GM18951 (cell line): Measurements from ENCODE around the gene TBXAS1.
"Not testable (repeated sequence)": the region's sequence is repeated elsewhere in the genome, so short reads cannot be mapped to it uniquely, and the experiment has no call there.

Experiments
- POLR2A ChIP-seq: IDR thresholded peaks from 4 replicates; pipeline ENCODE4 v1.6.1; 2011; ENCODE audit warnings: mild to moderate bottlenecking; ENCODE audit not compliant: insufficient read length, insufficient read depth; ENCODE audit errors: extremely low read depth
- in situ Hi-C: fragments of 300-500 bp; cut with MboI; formaldehyde crosslinking; loops from one replicate; pipeline ENCODE4 v1.12.0; 2022; ENCODE audit warnings: low sequenced_read_pairs, mixed read lengths, inconsistent platforms; ENCODE audit not compliant: unreplicated experiment

The TBXAS1 gene

DNA sequence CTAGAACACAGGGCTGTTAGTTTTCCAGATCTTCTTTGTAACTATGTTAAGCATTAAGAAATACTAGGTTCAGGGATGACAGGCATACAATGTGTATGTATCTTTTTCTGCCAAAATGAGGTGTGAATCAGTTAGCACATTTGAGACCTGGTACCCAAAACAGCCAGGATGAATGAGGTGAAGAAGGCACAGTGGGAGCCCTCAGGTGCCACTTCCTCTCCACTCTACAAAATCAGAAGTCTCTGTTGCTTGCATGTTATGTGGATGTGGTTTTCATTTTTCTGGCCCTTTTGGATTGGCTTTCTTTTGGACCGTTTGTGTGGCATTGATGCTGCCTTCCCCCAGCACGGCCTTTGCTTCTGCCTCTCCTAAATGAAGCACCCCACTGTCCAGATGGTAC is 15.4 kb upstream of the TBXAS1 start:
- no peak for TF ChIP-seq POLR2A
- in situ Hi-C loops, result no loop called here

DNA sequence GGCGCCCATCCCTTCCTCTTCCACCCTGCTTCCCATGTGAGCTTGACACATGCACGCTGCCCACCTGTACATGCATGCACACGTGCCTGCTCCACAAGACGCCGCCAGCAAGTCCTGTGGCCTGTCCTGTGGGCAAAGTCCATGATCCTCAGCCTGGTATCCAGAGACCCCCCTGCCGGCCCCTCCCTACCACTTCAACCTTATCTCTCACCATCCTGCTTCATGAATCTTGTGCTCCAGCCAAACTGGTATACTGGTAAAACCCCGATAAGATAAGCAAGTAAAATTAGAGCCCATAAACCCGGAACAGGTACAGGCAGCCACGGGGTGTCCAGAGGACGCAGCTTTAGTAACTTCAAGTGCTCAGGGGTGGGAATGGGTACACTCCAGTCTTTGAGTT is 11.8 kb upstream of the TBXAS1 start:
- TF ChIP-seq POLR2A, result no peak
- in situ Hi-C loops, result no loop called here

DNA sequence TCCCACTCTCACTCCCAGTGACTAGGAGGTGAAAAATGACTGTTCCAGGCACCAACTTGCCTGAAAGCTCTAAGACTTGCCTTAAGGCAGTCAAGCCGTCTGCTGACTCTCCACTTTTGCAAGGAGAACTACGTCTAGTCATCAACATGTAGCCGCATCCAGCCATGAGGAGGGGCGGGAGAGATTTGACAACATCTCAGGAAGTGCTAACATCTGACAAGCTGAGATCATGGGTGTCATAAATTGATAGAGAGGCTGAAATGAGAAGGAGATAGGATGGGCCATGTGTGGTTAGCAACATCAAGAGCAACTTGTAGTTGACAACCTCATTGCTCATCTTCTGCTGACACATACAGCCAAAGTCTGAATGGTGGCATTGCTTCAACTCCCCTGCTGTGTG is 9.0 kb upstream of the TBXAS1 start:
- in situ Hi-C loops, result no loop called here
- TF ChIP-seq POLR2A, result no peak

DNA sequence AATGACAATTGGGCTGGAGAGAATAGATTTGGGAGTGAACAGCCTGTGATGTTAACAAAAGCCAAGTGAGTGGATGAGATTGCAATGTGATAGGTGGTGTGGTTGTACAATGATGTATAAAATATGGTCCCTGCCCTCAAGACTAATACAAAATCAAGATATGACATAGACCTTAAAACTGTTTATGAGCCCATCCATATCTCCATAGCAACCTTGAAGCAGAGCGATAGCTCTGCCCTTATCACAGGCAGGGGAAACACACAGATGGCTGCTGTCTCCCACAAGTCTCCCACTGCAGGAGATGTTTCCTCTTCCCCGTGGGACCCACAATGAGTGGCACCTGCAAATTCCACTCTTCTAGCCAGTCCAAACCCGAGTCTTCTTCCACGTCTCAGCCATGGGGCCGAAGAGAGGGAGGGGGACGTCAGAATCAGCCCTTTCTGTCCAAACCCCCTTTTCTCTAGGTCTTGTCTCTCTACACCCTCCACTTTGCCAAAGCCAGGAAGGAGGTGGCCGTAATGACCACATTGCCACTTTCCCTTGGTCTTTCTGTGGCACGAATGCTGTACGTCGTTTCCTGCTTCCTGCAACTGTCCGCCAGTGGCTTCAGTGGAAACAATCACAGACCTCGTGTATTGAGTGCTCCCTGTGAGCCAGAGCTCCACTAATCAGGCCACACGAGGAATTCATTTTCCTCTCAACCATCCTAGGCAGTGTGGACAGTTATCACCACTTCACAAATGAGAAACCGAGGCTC is 7.5 kb upstream of the TBXAS1 start:
- in situ Hi-C loops, result no loop called here
- no peak for TF ChIP-seq POLR2A

DNA sequence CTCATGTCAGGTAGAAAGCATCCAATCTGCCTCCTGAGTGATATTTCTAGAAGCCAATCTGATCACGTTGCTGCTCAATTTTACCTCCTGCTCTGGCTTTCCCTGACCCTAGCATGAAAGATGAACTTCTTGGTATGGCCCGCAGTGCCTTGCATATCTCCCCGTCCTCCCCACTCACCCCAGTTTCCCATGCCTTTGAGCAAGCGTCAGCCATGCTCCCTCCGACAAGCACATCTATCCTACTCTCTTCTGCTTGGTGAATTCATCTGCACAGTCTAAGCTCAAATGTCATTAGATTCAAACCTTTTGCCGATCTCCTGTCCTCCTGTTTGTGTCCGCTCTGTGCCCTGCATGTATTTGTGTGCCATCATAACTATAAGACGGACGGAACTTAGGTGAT is 6.2 kb upstream of the TBXAS1 start:
- in situ Hi-C loops, result no loop called here
- TF ChIP-seq POLR2A, result no peak

DNA sequence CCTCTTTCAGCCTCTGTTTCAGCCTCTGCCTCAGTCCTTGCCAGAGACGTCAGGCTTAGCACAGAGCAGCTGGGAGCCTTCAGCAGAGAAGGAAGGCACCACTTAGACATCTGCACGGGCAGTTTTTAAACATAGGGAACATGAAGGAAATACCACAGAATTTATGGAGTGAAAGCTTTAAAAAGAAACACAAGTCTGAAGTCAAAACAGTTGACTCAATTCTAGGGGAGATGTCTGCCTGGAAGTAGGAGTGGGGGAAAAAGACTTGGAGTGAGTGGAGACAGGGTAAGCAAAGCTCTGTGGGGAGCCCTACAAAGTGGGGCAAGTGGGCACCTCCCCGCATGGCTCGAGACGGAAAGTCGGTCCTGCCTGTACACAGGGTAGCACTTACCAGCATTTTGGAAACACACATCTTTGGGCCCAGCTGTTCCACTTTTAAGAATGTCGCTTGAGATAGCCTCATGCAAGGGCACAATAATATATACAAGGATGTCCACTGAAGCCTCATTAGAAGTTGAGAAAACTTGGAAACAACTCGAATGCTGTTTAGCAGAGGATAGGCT is 5.0 kb upstream of the TBXAS1 start:
- no peak for TF ChIP-seq POLR2A
- in situ Hi-C loops, result no loop called here

DNA sequence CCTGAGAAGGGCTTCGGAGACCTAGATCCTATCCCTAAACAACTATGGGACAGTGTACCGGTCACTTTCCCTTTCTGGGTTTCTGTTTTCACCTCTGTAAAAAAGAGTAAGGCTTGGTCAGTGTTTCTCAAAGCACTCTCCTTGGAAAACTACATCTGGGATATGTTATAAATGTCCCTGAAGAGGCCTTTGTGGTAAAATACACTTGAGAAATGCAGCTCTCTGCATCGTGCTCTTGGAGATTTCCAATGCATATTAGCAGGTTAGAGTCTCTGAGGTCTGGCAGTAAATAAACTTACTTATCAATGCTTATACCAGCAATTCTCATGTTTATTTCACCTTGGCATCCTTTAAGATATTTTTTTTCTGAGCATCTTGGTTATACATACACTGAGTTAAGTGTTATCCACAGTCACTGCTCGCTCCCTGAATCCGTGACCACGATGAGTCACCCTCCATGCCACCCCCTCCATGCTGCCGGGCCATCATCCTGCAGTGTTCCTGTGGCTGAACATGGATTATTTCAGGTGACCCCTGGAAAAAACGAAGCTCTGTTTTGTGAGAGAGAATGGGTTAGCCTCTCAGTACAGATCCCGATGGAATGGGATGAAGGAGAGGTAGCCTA is 3.3 kb upstream of the TBXAS1 start:
- in situ Hi-C loops, result no loop called here
- TF ChIP-seq POLR2A, result no peak

DNA sequence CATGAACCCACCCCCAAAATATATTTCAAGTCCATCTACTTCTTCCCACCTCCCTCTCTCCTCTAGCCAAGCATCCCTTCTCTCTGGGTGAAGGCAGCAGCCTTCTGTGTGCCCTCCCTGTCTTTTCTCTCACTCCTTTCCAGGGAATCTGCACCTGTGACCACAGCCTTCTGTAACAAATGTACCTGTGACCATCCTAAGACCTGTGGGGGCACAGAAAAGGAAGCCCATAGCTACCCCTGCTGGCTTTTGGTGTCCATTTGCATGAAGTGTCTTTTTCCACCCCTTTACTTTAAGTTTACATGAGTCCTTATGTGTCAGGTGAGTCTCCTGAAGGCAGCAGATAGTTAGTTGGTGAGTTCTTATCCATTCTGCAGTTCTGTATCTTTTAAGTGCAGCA is 2.0 kb upstream of the TBXAS1 start:
- in situ Hi-C loops, result no loop called here
- TF ChIP-seq POLR2A, result no peak

DNA sequence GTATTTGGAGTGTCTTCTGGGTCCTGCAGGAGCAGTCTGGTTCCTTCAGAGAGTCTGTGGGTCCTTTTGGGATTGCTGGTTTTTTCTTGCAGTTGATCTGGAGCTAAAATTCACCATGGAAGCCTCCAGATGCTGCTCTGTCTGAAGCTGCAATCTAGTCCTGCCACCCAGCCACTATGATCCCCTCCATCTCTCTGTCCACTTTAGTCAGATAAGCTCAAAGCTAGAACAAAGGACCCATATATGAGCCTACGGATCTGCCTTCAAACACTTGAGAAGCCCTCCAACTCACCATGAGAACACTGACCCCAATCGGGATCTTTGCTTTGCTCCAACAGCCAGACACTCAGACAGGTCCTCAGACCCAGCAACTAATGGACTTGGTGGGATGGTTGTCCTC is 618 bp upstream of the TBXAS1 start:
- TF ChIP-seq POLR2A, result no peak
- in situ Hi-C loops, result no loop called here

DNA sequence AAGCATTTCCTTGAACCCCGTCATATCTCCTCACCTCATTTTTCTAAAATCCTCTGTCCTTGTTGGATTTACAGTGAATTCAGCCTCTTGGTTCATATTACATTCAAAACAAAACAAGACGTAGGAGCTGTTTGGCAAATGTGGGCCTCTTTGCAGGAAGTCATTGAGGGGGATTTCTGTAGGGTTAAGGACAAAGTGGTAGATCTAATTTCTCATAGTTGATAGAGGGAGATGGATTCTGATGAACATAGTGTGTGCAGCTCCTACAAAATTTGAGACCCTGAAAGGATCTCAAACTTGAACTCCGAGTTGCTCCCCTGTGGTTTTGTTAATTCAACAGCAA is 682 bp downstream of the TBXAS1 start:
- in situ Hi-C loops, result no loop called here
- TF ChIP-seq POLR2A, result peak; percentile 19

DNA sequence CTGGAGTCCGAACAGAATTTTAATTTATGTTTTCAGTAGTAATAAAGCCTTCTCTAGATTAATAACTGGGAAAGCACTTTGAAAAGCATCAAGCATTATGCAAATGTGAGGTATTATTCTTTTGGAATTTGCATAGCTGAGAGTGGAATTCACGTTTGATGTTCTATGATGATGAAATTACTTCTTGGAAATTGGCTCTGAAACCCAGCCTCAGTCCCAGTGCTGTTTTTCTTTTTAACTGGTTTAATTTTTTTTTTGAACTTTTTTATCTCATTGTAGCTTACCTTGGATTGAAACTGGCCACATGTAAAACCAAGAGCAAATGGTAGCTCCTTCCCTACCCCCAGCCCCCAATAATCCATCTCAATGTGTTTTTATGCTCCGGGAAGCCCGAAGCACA is 1.2 kb downstream of the TBXAS1 start:
- in situ Hi-C loops, result no loop called here
- TF ChIP-seq POLR2A, result no peak

DNA sequence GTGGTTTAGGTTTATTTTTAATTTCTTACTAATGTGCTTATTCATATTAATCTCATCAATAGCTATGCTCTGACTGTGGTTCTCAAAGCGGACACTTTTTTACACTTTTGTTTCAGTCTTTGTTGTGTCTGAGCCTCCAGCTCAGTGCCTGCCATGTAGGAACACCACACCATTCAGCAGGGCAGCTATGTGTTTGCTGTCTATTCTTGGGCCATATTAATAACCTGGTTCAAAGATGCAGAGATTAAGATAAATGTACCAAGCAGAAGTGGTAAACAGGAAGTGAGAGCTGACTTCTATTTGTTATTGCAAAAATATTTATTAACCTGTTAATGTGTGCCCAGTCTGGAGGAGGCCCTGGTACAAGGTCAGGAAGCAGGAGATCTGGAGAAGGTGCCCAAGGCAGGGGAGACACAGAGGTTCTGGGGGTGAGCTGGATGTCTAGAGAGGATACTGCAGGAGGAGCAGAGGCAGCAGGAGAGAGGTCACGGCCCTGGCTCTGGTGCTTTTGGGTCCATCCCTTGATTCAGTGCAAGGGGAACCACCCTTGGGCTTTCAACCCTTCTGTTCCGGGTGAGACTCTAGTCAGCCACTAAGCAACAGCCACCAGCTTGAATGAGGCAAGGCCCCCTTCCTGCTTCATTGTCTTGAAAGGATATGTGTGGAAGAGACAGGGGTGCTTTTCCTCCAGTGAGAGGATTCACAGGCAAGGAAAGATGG is 1.9 kb downstream of the TBXAS1 start:
- TF ChIP-seq POLR2A, result peak; percentile 29
- in situ Hi-C loops, result no loop called here

DNA sequence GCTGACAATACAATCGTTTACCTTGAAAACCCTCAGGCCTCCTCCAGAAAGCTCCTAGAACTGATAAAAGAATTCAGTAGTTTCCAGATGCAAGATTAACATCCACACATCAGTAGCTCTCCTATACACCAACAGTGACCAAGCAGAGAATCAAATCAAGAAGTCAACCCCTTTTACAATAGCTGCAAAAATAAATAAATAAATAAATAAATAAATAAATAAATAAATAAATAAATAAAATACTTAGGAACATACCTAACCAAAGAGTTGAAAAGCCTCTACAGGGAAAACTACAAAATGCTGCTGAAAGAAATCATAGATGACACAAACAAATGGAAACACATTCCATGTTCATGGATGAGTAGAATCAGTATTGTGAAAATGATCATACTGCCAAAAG is 6.8 kb downstream of the TBXAS1 start:
- in situ Hi-C loops, result not testable (repeated sequence)

DNA sequence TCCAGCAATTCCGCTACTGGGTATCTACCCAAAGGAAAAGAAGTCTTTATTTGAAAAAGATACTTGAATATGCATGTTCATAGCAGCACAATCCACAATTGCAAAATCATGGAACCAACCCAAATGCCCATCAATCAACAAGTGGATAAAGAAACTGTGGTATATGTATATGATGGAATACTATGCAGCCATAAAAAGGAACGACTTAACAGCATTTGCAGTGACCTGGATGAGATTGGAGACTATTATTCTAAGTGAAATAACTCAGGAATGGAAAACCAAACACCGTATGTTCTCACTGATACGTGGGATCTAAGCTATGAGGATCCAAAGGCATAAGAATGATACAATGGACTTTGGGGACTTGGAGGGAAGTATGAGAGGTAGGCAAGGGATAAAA is 8.2 kb downstream of the TBXAS1 start:
- in situ Hi-C loops, result not testable (repeated sequence)

DNA sequence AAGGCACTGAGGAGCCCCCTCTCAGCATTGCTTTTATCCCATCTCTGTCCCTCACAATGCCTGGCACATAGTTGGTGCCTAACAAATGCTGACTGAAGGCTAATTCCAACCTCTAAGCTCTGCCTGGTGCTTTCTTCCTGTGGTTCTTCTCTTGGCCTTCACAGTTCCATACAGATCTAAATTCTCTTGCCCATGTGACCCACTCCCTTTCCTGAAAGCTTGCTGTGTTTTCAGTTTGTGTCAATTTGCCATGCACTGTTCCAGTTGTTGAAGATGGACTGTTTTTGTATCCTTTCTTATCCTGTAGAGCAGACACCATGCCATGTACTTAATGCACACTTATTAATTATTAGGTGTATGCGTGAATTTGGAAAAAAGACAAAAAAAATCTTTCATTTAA is 9.2 kb downstream of the TBXAS1 start:
- in situ Hi-C loops, result no loop called here
- TF ChIP-seq POLR2A, result no peak
